Endothelial cell of umbilical vein (primary cell): ENCODE results near the gene ELK3. TPM values are rescaled to one million over a fixed set of nuclear protein-coding genes. Genes with fewer than 3 reads are reported as not detected.

ENCODE experiments used
- BruUV-seq: library from RNA; stranded (reverse); fragments of 400-500 nt; replicated peaks from 2 replicates; lab custom pipeline; 2021; lab: Mats Ljungman, UMichigan
- CTCF ChIA-PET: fragments of 300-600, 350-600 bp; sonication (Branson Sonifier 250); formaldehyde crosslinking; loops from one replicate; lab custom pipeline; 2021; ENCODE audit warnings: antibody characterized with exemption, inconsistent platforms; lab: Charles Lee
- POLR2A ChIA-PET: fragments of 300-600, 350-600 bp; sonication (Branson Sonifier 250); formaldehyde crosslinking; loops from one replicate; lab custom pipeline; 2021; ENCODE audit warnings: antibody characterized with exemption, inconsistent platforms; lab: Charles Lee
- DNase-seq: peaks from one replicate; pipeline ENCODE4 v3.0.0-alpha.2; 2011; ENCODE audit warnings: low read depth, low spot score
- FAIRE-seq: peaks from 2 replicates; lab custom pipeline; 2011; peaks lifted over from hg19 to GRCh38; lab: Jason Lieb, UNC
- H2AFZ ChIP-seq: 2 replicates; pipeline ENCODE4 v1.6.0; 2012; ENCODE audit warnings: low read depth, low read length, control low read depth, inconsistent platforms
- H3K27ac ChIP-seq: 2 replicates; pipeline ENCODE4 v1.5.1; 2011; ENCODE audit warnings: low read depth, mild to moderate bottlenecking, control low read depth, low read length, moderate library complexity; ENCODE audit not compliant: insufficient read depth
- H3K27me3 ChIP-seq, 2 experiments: 2 replicates each; pipeline versions ENCODE4 v1.6.0 to v1.6.1; 2011; ENCODE audit warnings: low read length in 2 of 2, mixed read lengths in 1 of 2; ENCODE audit not compliant: control insufficient read depth in 2 of 2, insufficient read depth in 2 of 2
- H3K36me3 ChIP-seq, 2 experiments: 2 replicates in 1 of 2; 3 replicates in 1 of 2; pipeline ENCODE4 v1.5.1; 2011; ENCODE audit warnings: low read length in 2 of 2, mild to moderate bottlenecking in 1 of 2, moderate library complexity in 1 of 2; ENCODE audit not compliant: control insufficient read depth in 2 of 2, insufficient read depth in 2 of 2; ENCODE audit errors: extremely low read depth in 1 of 2
- H3K4me1 ChIP-seq: 3 replicates; pipeline ENCODE4 v1.5.1; 2011; ENCODE audit warnings: mild to moderate bottlenecking, low read length; ENCODE audit not compliant: control insufficient read depth, insufficient read depth; ENCODE audit errors: extremely low read depth
- H3K4me2 ChIP-seq: 2 replicates; pipeline ENCODE4 v1.6.1; 2011; ENCODE audit warnings: low read length, control low read depth, mixed read lengths; ENCODE audit not compliant: insufficient read depth
- H3K4me3 ChIP-seq, 3 experiments: fragments of 200-600 bp in 1 of 3; sonication (generic), shearing (Covaris generic) in 1 of 3; replicated peaks in 1 of 3; 2 replicates each; pipeline ENCODE4 v1.5.1; 2011 to 2016; ENCODE audit warnings: control low read depth in 3 of 3, low read length in 3 of 3, mild to moderate bottlenecking in 2 of 3, inconsistent platforms in 1 of 3, low read depth in 1 of 3, moderate library complexity in 1 of 3; ENCODE audit not compliant: insufficient read depth in 1 of 3
- H3K79me2 ChIP-seq: 2 replicates; pipeline ENCODE4 v1.6.0; 2012; ENCODE audit warnings: low read length, inconsistent platforms; ENCODE audit not compliant: control insufficient read depth, insufficient read depth
- H3K9ac ChIP-seq: replicated peaks from 2 replicates; pipeline ENCODE3; 2011; ENCODE audit warnings: low read length, control low read depth; ENCODE audit not compliant: insufficient read depth; ENCODE audit errors: extremely low read depth
- H3K9me1 ChIP-seq: replicated peaks from 3 replicates; pipeline ENCODE4 v1.6.0; 2011; ENCODE audit warnings: mild to moderate bottlenecking, low read length; ENCODE audit not compliant: control insufficient read depth, insufficient read depth; ENCODE audit errors: extremely low read depth
- H3K9me3 ChIP-seq: replicated peaks from 2 replicates; pipeline ENCODE4 v1.5.1; 2012; ENCODE audit warnings: low read length, inconsistent platforms; ENCODE audit not compliant: control insufficient read depth, insufficient read depth
- H4K20me1 ChIP-seq: replicated peaks from 2 replicates; pipeline ENCODE3; 2011; ENCODE audit warnings: mild to moderate bottlenecking, low read length; ENCODE audit not compliant: control insufficient read depth, insufficient read depth; ENCODE audit errors: extremely low read depth
- EZH2 ChIP-seq: IDR thresholded peaks from 2 replicates; pipeline ENCODE4 v1.6.1; 2012; ENCODE audit warnings: borderline replicate concordance, low read depth, mild to moderate bottlenecking, moderate library complexity, low read length, inconsistent platforms; ENCODE audit not compliant: severe bottlenecking
- FOS ChIP-seq: IDR thresholded peaks from 2 replicates; pipeline ENCODE4 v1.6.1; 2011; ENCODE audit warnings: mild to moderate bottlenecking, low read length, moderate library complexity, borderline replicate concordance; ENCODE audit not compliant: insufficient read depth
- GATA2 ChIP-seq: IDR thresholded peaks from 2 replicates; pipeline ENCODE4 v1.7.0; 2011; ENCODE audit warnings: low read depth, mild to moderate bottlenecking, moderate library complexity, mixed read lengths, low read length; ENCODE audit not compliant: insufficient read length, insufficient read depth
- JUN ChIP-seq: IDR thresholded peaks from 2 replicates; pipeline ENCODE4 v1.6.1; 2011; ENCODE audit warnings: borderline replicate concordance, low read depth; ENCODE audit not compliant: insufficient read length, insufficient read depth
- MYC ChIP-seq: IDR thresholded peaks from one replicate; pipeline ENCODE4 v1.6.1; 2011; ENCODE audit warnings: mild to moderate bottlenecking, low read depth, low read length
- POLR2A ChIP-seq: IDR thresholded peaks from 2 replicates; pipeline ENCODE4 v1.6.1; 2012; ENCODE audit warnings: low read depth, mild to moderate bottlenecking, control low read depth, low read length
- POLR2AphosphoS5 ChIP-seq: IDR thresholded peaks from 2 replicates; pipeline ENCODE4 v1.6.1; 2012; ENCODE audit warnings: low read depth, mild to moderate bottlenecking, control low read depth, low read length, moderate library complexity; ENCODE audit not compliant: insufficient read depth
- dilution Hi-C: fragments of 300-500 bp; cut with MboI; formaldehyde crosslinking; loops from one replicate; pipeline ENCODE4 v1.15.0; 2019; ENCODE audit warnings: low sequenced_read_pairs; ENCODE audit not compliant: extremely low pct_ligation_motif_present
- intact Hi-C: fragments of 100-400 bp; cut with micrococcal nuclease; formaldehyde crosslinking; loops from one replicate; pipeline ENCODE4 v1.10.0; 2022
- polyA plus RNA-seq, 4 experiments: library from polyadenylated mRNA; depleted of rRNA in 3 of 4; stranded (reverse) in 3 of 4; unstranded in 1 of 4; fragments of >200 nt; gene quantifications; 2 replicates each; pipeline versions ENCODE4 v1.2.1 to v1.2.3, GENCODE V29; 2011 to 2012; ENCODE audit warnings: missing spikeins in 1 of 4
- total RNA-seq: library from RNA; stranded (reverse); gene quantifications from 2 replicates; pipeline ENCODE4 v1.2.3, GENCODE V29; 2021
- TF ChIP-seq, protein P1 (sequence below): IDR thresholded peaks from 2 replicates; pipeline ENCODE4 v1.6.1; 2011; ENCODE audit not compliant: insufficient read depth, insufficient read length
- TF ChIP-seq, protein P2 (sequence below), 2 donors: IDR thresholded peaks; 1 replicate in 1 of 2; 2 replicates in 1 of 2; pipeline ENCODE4 v1.5.1; 2011; ENCODE audit warnings: low read length in 2 of 2, mild to moderate bottlenecking in 2 of 2, moderate library complexity in 2 of 2, control low read depth in 1 of 2, inconsistent platforms in 1 of 2, low read depth in 1 of 2; ENCODE audit not compliant: insufficient read depth in 1 of 2; ENCODE audit errors: extremely low read depth in 1 of 2

ELK3 gene
- total and polyA plus RNA-seq, 2 donors (not counting 3 experiments of a cell fraction or from before 2014, with no cell fraction given), result 64.8 to 132 TPM

DNA sequence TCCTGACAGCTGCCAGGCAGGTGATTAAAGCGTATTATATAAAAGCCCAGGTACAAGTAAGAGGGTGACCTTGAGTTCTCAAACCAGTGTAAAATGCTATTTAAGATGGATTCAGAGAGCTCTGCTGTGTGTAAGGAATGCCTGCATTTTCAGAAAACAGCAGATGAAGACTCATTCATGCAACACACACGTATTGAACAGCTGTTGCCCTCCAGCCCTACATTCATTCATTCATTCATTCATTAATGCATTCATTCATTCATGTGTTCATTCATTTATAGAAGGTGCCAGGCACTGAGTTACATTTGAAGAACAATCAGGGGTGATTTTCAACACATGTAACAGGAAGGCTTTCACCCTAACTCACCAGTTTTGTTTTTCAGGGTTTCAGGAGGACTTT lies 27.4 kb upstream of the ELK3 start:
- Histone ChIP-seq H3K9me3 (no peaks in the 10 kb centered on the region), H3K4me3 (no peak overlapping the region), H3K4me1 (peaks cover 52% of the 10 kb centered on the region), H3K4me2 (no peak overlapping the region), H4K20me1 (no peaks in the 10 kb centered on the region), H3K9me1 (no peaks in the 10 kb centered on the region), H2AFZ (no peak overlapping the region), H3K9ac (no peak overlapping the region), H3K27me3 (no peaks in the 10 kb centered on the region), H3K79me2 (no peaks in the 10 kb centered on the region), H3K36me3 (no peaks in the 10 kb centered on the region), H3K27ac (no peak overlapping the region)
- DNase-seq, result no peak
- POLR2A ChIA-PET, result interaction anchor here (1.2 kb wide), 1 partner anchor 31 kb away, joined by 3 read pairs; no protein-coding TSS in a partner anchor
- intact Hi-C loops (no loop called here), dilution Hi-C loops (no loop called here)
- FAIRE-seq, result no peak
- no TSS peak for BruUV-seq
- TF ChIP-seq FOS, result no peak
- TF ChIP-seq, protein P1, sequence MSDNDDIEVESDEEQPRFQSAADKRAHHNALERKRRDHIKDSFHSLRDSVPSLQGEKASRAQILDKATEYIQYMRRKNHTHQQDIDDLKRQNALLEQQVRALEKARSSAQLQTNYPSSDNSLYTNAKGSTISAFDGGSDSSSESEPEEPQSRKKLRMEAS, result no peak
- TF ChIP-seq MYC, result no peak
- TF ChIP-seq JUN, result no peak
- TF ChIP-seq POLR2AphosphoS5, result no peak
- TF ChIP-seq, protein P2, sequence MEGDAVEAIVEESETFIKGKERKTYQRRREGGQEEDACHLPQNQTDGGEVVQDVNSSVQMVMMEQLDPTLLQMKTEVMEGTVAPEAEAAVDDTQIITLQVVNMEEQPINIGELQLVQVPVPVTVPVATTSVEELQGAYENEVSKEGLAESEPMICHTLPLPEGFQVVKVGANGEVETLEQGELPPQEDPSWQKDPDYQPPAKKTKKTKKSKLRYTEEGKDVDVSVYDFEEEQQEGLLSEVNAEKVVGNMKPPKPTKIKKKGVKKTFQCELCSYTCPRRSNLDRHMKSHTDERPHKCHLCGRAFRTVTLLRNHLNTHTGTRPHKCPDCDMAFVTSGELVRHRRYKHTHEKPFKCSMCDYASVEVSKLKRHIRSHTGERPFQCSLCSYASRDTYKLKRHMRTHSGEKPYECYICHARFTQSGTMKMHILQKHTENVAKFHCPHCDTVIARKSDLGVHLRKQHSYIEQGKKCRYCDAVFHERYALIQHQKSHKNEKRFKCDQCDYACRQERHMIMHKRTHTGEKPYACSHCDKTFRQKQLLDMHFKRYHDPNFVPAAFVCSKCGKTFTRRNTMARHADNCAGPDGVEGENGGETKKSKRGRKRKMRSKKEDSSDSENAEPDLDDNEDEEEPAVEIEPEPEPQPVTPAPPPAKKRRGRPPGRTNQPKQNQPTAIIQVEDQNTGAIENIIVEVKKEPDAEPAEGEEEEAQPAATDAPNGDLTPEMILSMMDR (IDR thresholded peaks at IDR 0.05; ENCODE audit: extremely low read depth in 1 of 2, insufficient read depth in 1 of 2, low read depth in 1 of 2, low read length in 2 of 2), result no peak
- no peak for TF ChIP-seq EZH2
- TF ChIP-seq POLR2A, result no peak
- TF ChIP-seq GATA2, result no peak
- CTCF ChIA-PET, result interaction anchor here (1.0 to 2.6 kb wide), 3 partner anchors 9 to 20 kb away, joined by 3 to 10 read pairs (median 5); no protein-coding TSS in a partner anchor
